Sigmoid colon (tissue), 4 donors: ENCODE data around the gene SLC34A1.

Experiments used
- POLR2AphosphoS5 ChIP-seq, 4 donors: sonication (generic); formaldehyde crosslinking; IDR thresholded peaks; one replicate each; pipeline ENCODE4 v1.6.1; 2017; ENCODE audit warnings: antibody characterized with exemption in 4 of 4
- TF ChIP-seq, protein P1 (sequence below), 4 experiments: fragments of 450-650 bp in 3 of 4; fragments of 200-600 bp in 1 of 4; IDR thresholded peaks; one replicate each; pipeline ENCODE4 v1.5.1; 2016 to 2019; ENCODE audit warnings: antibody characterized with exemption in 4 of 4, mild to moderate bottlenecking in 3 of 4, moderate library complexity in 2 of 4

DNA sequence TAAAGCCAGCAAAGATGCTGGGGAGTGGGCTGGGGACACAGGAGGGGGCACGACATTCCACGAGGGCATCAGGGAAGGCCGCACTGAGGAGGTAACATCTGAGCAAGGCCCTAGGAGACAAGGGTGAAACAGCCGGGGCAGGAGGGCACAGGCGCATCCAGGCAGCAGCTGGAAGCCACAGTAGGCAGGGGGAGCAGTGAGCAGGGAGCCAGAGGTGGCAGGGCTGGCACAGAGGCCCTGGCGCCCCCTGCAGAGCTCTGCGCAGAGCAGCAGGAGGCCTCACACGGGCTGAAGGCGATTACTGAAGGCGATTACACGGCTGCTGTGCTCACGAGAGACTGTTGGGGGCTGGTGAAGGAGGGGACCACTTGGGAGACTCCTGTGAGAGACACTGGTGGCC is 48.1 kb upstream of the SLC34A1 start:
- TF ChIP-seq, protein P1, sequence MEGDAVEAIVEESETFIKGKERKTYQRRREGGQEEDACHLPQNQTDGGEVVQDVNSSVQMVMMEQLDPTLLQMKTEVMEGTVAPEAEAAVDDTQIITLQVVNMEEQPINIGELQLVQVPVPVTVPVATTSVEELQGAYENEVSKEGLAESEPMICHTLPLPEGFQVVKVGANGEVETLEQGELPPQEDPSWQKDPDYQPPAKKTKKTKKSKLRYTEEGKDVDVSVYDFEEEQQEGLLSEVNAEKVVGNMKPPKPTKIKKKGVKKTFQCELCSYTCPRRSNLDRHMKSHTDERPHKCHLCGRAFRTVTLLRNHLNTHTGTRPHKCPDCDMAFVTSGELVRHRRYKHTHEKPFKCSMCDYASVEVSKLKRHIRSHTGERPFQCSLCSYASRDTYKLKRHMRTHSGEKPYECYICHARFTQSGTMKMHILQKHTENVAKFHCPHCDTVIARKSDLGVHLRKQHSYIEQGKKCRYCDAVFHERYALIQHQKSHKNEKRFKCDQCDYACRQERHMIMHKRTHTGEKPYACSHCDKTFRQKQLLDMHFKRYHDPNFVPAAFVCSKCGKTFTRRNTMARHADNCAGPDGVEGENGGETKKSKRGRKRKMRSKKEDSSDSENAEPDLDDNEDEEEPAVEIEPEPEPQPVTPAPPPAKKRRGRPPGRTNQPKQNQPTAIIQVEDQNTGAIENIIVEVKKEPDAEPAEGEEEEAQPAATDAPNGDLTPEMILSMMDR (IDR thresholded peaks at IDR 0.05) = no peak
- no peak for TF ChIP-seq POLR2AphosphoS5 (IDR thresholded peaks at IDR 0.05)
